Trophoblast cell (in vitro differentiated cells and primary cell): ENCODE data around the gene LAP3.

ENCODE experiments used
- DNase-seq, 2 donors: peaks; one replicate each; pipeline ENCODE4 v3.0.0-alpha.2; 2016
- H2AFZ ChIP-seq: 2 replicates; pipeline ENCODE4 v1.6.1; 2013; ENCODE audit warnings: low read length, moderate library complexity, mild to moderate bottlenecking; ENCODE audit not compliant: insufficient read depth, poor library complexity
- H2AK5ac ChIP-seq: 2 replicates; pipeline ENCODE4 v1.6.1; 2013; ENCODE audit warnings: mild to moderate bottlenecking, low read length
- H2BK120ac ChIP-seq: 2 replicates; pipeline ENCODE4 v1.6.1; 2013; ENCODE audit warnings: low read length, mild to moderate bottlenecking, moderate library complexity; ENCODE audit not compliant: insufficient read depth, poor library complexity
- H2BK12ac ChIP-seq: 2 replicates; pipeline ENCODE4 v1.6.1; 2013; ENCODE audit warnings: mild to moderate bottlenecking, low read length, moderate library complexity
- H2BK5ac ChIP-seq: 2 replicates; pipeline ENCODE4 v1.6.1; 2013; ENCODE audit warnings: low read length, low read depth, moderate library complexity, mild to moderate bottlenecking; ENCODE audit not compliant: poor library complexity
- H3K14ac ChIP-seq: 2 replicates; pipeline ENCODE4 v1.6.1; 2013; ENCODE audit warnings: mild to moderate bottlenecking, low read length
- H3K18ac ChIP-seq: 2 replicates; pipeline ENCODE4 v1.6.1; 2013; ENCODE audit warnings: mild to moderate bottlenecking, low read length
- H3K23ac ChIP-seq: 2 replicates; pipeline ENCODE4 v1.6.1; 2013; ENCODE audit warnings: low read length
- H3K27ac ChIP-seq: 2 replicates; pipeline ENCODE4 v1.5.1; 2013; ENCODE audit warnings: low read depth, mild to moderate bottlenecking, inconsistent platforms, low read length, moderate library complexity
- H3K27me3 ChIP-seq: 2 replicates; pipeline ENCODE4 v1.6.1; 2013; ENCODE audit warnings: inconsistent platforms, mild to moderate bottlenecking, low read length, moderate library complexity; ENCODE audit not compliant: insufficient read depth
- H3K36me3 ChIP-seq, 2 experiments: 1 replicate in 1 of 2; 2 replicates in 1 of 2; pipeline ENCODE4 v1.6.1; 2013; ENCODE audit warnings: low read length in 2 of 2, mild to moderate bottlenecking in 2 of 2, moderate library complexity in 1 of 2; ENCODE audit not compliant: insufficient read depth in 2 of 2, control insufficient read depth in 1 of 2
- H3K4ac ChIP-seq: 2 replicates; pipeline ENCODE4 v1.6.1; 2013; ENCODE audit warnings: low read depth, mild to moderate bottlenecking, low read length, moderate library complexity
- H3K4me1 ChIP-seq, 2 experiments: 1 replicate in 1 of 2; 2 replicates in 1 of 2; pipeline ENCODE4 v1.6.1; 2013; ENCODE audit warnings: low read length in 2 of 2, mild to moderate bottlenecking in 2 of 2, moderate library complexity in 1 of 2; ENCODE audit not compliant: insufficient read depth in 2 of 2, control insufficient read depth in 1 of 2
- H3K4me2 ChIP-seq: 2 replicates; pipeline ENCODE4 v1.6.1; 2013; ENCODE audit warnings: inconsistent platforms, mild to moderate bottlenecking, low read length, moderate library complexity
- H3K4me3 ChIP-seq: 2 replicates; pipeline ENCODE4 v1.5.1; 2013; ENCODE audit warnings: mild to moderate bottlenecking, low read depth, low read length, inconsistent platforms
- H3K79me1 ChIP-seq: one replicate; pipeline ENCODE4 v1.6.1; 2013; ENCODE audit warnings: low read length
- H3K79me2 ChIP-seq: 2 replicates; pipeline ENCODE4 v1.6.1; 2013; ENCODE audit warnings: low read length, mild to moderate bottlenecking; ENCODE audit not compliant: control insufficient read depth, insufficient read depth, poor library complexity
- H3K9ac ChIP-seq: 2 replicates; pipeline ENCODE4 v1.6.1; 2013; ENCODE audit warnings: mild to moderate bottlenecking, low read length
- H3K9me3 ChIP-seq: 2 replicates; pipeline ENCODE4 v1.6.1; 2013; ENCODE audit warnings: low read depth, mild to moderate bottlenecking, control low read depth, inconsistent platforms, low read length; ENCODE audit not compliant: insufficient read depth
- H4K12ac ChIP-seq: 2 replicates; pipeline ENCODE4 v1.6.1; 2013; ENCODE audit warnings: low read depth, mild to moderate bottlenecking, low read length, moderate library complexity
- H4K8ac ChIP-seq: 2 replicates; pipeline ENCODE4 v1.6.1; 2013; ENCODE audit warnings: low read depth, mild to moderate bottlenecking, low read length, moderate library complexity
- H4K91ac ChIP-seq: one replicate; pipeline ENCODE4 v1.6.1; 2013; ENCODE audit warnings: low read depth, mild to moderate bottlenecking, low read length, moderate library complexity
- WGBS: extraction: QIAGEN DNeasy Blood & Tissue Kit; methylation state at CpG from one replicate; pipeline ENCODE4 v1.1.7; 2013; ENCODE audit warnings: missing lambda C conversion rate; ENCODE audit not compliant: insufficient read length, insufficient coverage; ENCODE audit errors: extremely low coverage; 5-methylcytosine and 5-hydroxymethylcytosine counted together

The LAP3 gene

GRCh38 chr4:17646693-17647092 lies 69.7 kb downstream of the LAP3 start:
- no peaks in the 10 kb centered on the region for H3K27me3 ChIP-seq
- H3K18ac ChIP-seq, result no peak overlapping the region
- H2AFZ ChIP-seq, result no peak overlapping the region
- H2BK5ac ChIP-seq, result no peak overlapping the region
- WGBS, result no CpG with 5 or more reads among the region's 3 CpGs
- no peak overlapping the region for H3K9ac ChIP-seq
- H3K27ac ChIP-seq, result no peak overlapping the region
- no peaks in the 10 kb centered on the region for H3K79me2 ChIP-seq
- no peak overlapping the region for H3K4me2 ChIP-seq
- H2BK120ac ChIP-seq, result no peak overlapping the region
- no peak overlapping the region for H2BK12ac ChIP-seq
- no peak for DNase-seq
- no peak overlapping the region for H4K8ac ChIP-seq
- no peak overlapping the region for H3K23ac ChIP-seq
- H3K4me1 ChIP-seq, result no peaks in the 10 kb centered on the region
- H3K14ac ChIP-seq, result no peak overlapping the region
- peaks cover 0 to 2% of the 10 kb centered on the region in 2 experiments for H3K36me3 ChIP-seq
- no peak overlapping the region for H3K4me3 ChIP-seq
- H2AK5ac ChIP-seq, result no peak overlapping the region
- H3K9me3 ChIP-seq, result peaks cover 8% of the 10 kb centered on the region
- H4K91ac ChIP-seq, result no peak overlapping the region
- H3K79me1 ChIP-seq, result no peaks in the 10 kb centered on the region
- H3K4ac ChIP-seq, result no peak overlapping the region
- H4K12ac ChIP-seq, result no peak overlapping the region

- H2BK5ac ChIP-seq, result no peak overlapping the region
- no peak overlapping the region for H3K27ac ChIP-seq
- no peak overlapping the region for H4K12ac ChIP-seq
- no peak overlapping the region for H3K4me3 ChIP-seq
- H3K27me3 ChIP-seq, result no peaks in the 10 kb centered on the region
- peaks cover 8% of the 10 kb centered on the region for H3K9me3 ChIP-seq
- H3K4me1 ChIP-seq, result no peaks in the 10 kb centered on the region
- H4K91ac ChIP-seq, result no peak overlapping the region
- no peak overlapping the region for H3K14ac ChIP-seq
- H2BK120ac ChIP-seq, result no peak overlapping the region
- no peak overlapping the region for H4K8ac ChIP-seq
- no peak overlapping the region for H2AK5ac ChIP-seq
- no peaks in the 10 kb centered on the region for H3K79me2 ChIP-seq
- DNase-seq, result no peak
- no peak overlapping the region for H2BK12ac ChIP-seq
- no peak overlapping the region for H3K4ac ChIP-seq
- no peak overlapping the region for H2AFZ ChIP-seq
- H3K36me3 ChIP-seq, result no peaks in the 10 kb centered on the region
- no peak overlapping the region for H3K9ac ChIP-seq
- H3K79me1 ChIP-seq, result no peaks in the 10 kb centered on the region
- H3K18ac ChIP-seq, result no peak overlapping the region
- WGBS, result no CpG with 5 or more reads among the region's 9 CpGs
- no peak overlapping the region for H3K4me2 ChIP-seq
- H3K23ac ChIP-seq, result no peak overlapping the region
These were observed 70.3 kb downstream of the LAP3 start for GRCh38 chr4:17647176-17647806.

- Histone ChIP-seq H4K91ac (no peak overlapping the region), H3K4me3 (no peak overlapping the region), H2BK5ac (no peak overlapping the region), H3K4ac (no peak overlapping the region), H3K27me3 (no peaks in the 10 kb centered on the region), H4K8ac (no peak overlapping the region), H3K79me1 (no peaks in the 10 kb centered on the region), H3K14ac (no peak overlapping the region), H4K12ac (no peak overlapping the region), H3K23ac (no peak overlapping the region), H2BK12ac (no peak overlapping the region), H3K79me2 (no peaks in the 10 kb centered on the region), H3K36me3 (no peaks in the 10 kb centered on the region), H3K27ac (no peak overlapping the region), H3K18ac (no peak overlapping the region), H2BK120ac (no peak overlapping the region), H2AFZ (no peak overlapping the region), H3K9me3 (peaks cover 7% of the 10 kb centered on the region), H3K4me2 (no peak overlapping the region), H3K9ac (no peak overlapping the region), H2AK5ac (no peak overlapping the region), H3K4me1 (no peaks in the 10 kb centered on the region)
- no peak for DNase-seq
- no CpG with 5 or more reads among the region's 5 CpGs for WGBS
These were observed 70.9 kb downstream of the LAP3 start for GRCh38 chr4:17647927-17648326.

- H3K4me1 ChIP-seq, result no peaks in the 10 kb centered on the region
- H3K18ac ChIP-seq, result no peak overlapping the region
- H2AFZ ChIP-seq, result no peak overlapping the region
- no peak for DNase-seq
- H3K9ac ChIP-seq, result no peak overlapping the region
- no peak overlapping the region for H3K4me2 ChIP-seq
- H4K12ac ChIP-seq, result no peak overlapping the region
- H2AK5ac ChIP-seq, result no peak overlapping the region
- no peak overlapping the region for H3K23ac ChIP-seq
- WGBS, result no CpG with 5 or more reads among the region's 2 CpGs
- H2BK12ac ChIP-seq, result no peak overlapping the region
- H3K36me3 ChIP-seq, result no peaks in the 10 kb centered on the region
- no peak overlapping the region for H2BK120ac ChIP-seq
- H3K4me3 ChIP-seq, result no peak overlapping the region
- H3K79me2 ChIP-seq, result no peaks in the 10 kb centered on the region
- H3K4ac ChIP-seq, result no peak overlapping the region
- no peak overlapping the region for H3K14ac ChIP-seq
- peaks cover 6% of the 10 kb centered on the region for H3K9me3 ChIP-seq
- no peak overlapping the region for H3K27ac ChIP-seq
- H4K91ac ChIP-seq, result no peak overlapping the region
- no peaks in the 10 kb centered on the region for H3K79me1 ChIP-seq
- no peak overlapping the region for H4K8ac ChIP-seq
- H2BK5ac ChIP-seq, result no peak overlapping the region
- no peaks in the 10 kb centered on the region for H3K27me3 ChIP-seq
These were observed 73.4 kb downstream of the LAP3 start for GRCh38 chr4:17650406-17650805.
